ENCODE results near the gene APBA2. TPM values are rescaled to one million over a fixed set of nuclear protein-coding genes. Genes with fewer than 3 reads are reported as not detected.

The APBA2 gene
- total and polyA plus RNA-seq, 3 donors from 2014 or later = 18.5 to 37.7 (median 29.5) TPM

DNA sequence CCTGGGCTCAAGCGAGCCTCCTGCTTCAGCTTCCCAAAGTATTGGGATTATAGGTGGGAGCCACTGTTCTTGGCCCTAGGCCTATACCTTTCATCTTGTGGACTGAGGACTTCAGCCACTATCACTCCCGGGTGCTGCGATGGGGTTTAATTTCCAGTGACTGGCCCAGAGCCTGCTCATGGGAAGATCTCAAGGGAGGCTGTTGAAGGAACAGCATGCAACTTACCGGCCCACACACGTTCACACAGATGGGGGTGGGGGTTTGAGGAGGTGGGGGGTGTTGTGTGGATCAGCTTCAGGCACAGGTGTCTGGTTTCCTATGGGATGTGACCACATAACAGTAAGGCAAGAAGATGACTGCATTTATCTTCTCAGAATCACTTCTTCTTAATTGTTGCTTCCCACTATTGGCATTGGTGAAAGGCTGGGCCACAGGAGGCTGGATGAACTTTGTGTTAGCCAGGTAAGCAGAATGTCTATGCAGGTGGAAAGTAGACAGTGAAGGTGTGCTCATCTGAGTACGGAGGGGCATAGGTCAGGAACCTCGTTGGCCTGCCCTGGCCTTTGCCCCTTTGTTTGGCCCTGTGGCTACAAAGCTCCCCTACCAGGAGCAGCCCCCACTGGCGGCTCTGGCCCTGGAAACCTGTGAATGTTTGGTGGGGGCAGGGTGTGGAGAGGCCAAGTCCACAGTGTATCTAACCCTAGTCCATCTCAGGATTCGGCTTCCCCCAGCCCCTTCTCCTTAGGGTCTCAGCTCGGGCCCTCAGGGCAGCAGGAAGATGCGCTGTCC lies 1.4 kb upstream of the APBA2 start:
- intact Hi-C loops (cut with DNase I; ENCODE audit: low total_unique reads) = no loop called here
- 63 to 71% methylated on average over 10 to 11 of the region's 11 CpGs for WGBS, 2 donors
- TF ChIP-seq CTCF (IDR thresholded peaks at IDR 0.05) (no peak), POLR2A (IDR thresholded peaks at IDR 0.05) (no peak)

DNA sequence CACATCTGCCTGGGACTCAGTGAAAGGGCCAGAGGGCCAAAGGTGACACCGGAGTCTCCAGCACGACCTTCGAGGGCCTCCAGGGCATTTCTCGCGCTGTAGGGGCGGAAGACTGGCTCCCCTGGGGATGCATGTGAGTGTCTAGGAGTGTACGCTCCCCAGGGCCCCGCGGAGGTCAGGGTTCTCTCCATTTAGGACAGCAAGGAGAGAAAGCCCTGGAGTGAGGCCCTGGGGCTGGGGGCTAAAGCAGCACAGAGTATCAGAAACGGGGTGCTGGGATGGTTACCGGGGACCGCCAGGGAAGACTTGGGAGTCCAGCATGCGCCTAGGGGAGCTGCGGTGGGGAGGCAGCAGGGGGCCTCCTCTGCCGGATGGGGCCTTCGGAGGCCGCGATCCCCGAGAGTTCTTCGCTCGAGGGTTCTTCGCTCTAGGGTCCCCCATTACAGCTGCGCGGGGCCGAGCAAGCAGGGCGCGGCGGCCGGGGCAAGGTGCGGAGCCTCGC lies 595 bp upstream of the APBA2 start:
- no peak for DNase-seq
- H3K27me3 ChIP-seq = no peaks in the 10 kb centered on the region
- H3K9me3 ChIP-seq = no peaks in the 10 kb centered on the region
- H3K27ac ChIP-seq = no peak overlapping the region
- H3K4me3 ChIP-seq = peak overlapping the region; percentile 51 to 65
- intact Hi-C loops (cut with DNase I; ENCODE audit: low total_unique reads) = no loop called here
- 20% methylated on average over 31 of the region's 31 CpGs; no CpG with 5 or more reads in 1 of the 2 donors for WGBS, 2 donors
- no peaks in the 10 kb centered on the region for H3K36me3 ChIP-seq (ENCODE audit: low read depth, missing control alignments)
- peaks cover 4% of the 10 kb centered on the region for H3K4me1 ChIP-seq
- TF ChIP-seq CTCF (IDR thresholded peaks at IDR 0.05) (no peak), POLR2A (IDR thresholded peaks at IDR 0.05) (no peak)

More for the DNA sequence above, 1.4 kb upstream of the APBA2 start:
- no peak for DNase-seq
- Histone ChIP-seq H3K4me1 (peaks cover 4% of the 10 kb centered on the region), H3K9me3 (no peaks in the 10 kb centered on the region), H3K4me3 (no peak overlapping the region), H3K27ac (no peak overlapping the region), H3K27me3 (no peaks in the 10 kb centered on the region), H3K36me3 (ENCODE audit: low read depth, missing control alignments) (no peaks in the 10 kb centered on the region)

DNA sequence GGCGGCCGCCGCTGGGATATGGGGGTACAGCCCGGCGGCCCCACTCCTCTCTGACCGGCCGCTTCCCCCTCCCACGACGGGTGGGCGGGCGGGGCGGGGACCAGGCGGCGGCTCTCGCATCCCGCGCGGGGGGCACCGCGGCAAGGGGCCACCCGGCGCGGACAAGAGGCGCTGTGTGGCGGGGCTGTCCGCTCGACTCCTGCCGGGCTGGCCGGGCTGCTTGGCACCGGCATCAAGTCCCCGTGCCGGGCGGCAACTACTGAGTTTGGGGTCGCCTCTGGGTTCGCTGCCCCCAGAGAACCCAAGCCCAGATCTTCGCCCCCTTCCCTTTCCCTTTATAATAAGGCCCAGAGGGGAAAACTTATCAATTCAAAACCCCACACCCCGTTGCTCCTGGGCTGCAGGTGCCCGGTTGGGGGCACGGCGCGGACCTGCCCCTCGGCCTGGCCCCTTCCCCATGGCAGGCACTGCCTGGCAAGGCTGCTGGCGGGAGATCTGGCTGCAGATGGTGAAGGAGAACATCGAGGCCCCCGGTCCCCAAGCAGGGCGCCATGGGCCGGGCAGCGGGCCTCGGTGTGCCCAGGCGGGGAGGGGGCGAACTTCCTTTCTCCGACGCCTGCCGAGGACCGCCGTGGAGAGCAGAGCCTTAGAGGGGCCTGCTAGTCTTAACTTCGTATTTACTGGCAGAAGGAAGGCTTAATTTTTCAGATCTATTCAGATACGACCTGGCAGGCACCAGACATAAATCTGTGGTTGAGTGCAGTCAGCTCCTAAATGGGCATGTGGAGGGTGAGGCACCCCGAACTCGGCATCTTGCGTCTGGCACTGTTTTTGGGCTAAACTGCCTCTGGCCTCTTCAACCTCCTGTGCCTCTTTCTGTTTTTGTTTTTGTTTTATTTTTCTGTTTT lies 911 bp downstream of the APBA2 start:
- no peak for DNase-seq
- peaks cover 4% of the 10 kb centered on the region for H3K4me1 ChIP-seq
- intact Hi-C loops (cut with DNase I; ENCODE audit: low total_unique reads) = no loop called here
- H3K4me3 ChIP-seq = peak overlapping the region; percentile 51 to 65
- no peaks in the 10 kb centered on the region for H3K27me3 ChIP-seq
- H3K27ac ChIP-seq = no peak overlapping the region
- H3K9me3 ChIP-seq = no peaks in the 10 kb centered on the region
- no peaks in the 10 kb centered on the region for H3K36me3 ChIP-seq (ENCODE audit: low read depth, missing control alignments)
- TF ChIP-seq CTCF (IDR thresholded peaks at IDR 0.05) (no peak), POLR2A (IDR thresholded peaks at IDR 0.05) (no peak)
- 21 to 25% methylated on average over 19 to 41 of the region's 61 CpGs for WGBS, 2 donors

DNA sequence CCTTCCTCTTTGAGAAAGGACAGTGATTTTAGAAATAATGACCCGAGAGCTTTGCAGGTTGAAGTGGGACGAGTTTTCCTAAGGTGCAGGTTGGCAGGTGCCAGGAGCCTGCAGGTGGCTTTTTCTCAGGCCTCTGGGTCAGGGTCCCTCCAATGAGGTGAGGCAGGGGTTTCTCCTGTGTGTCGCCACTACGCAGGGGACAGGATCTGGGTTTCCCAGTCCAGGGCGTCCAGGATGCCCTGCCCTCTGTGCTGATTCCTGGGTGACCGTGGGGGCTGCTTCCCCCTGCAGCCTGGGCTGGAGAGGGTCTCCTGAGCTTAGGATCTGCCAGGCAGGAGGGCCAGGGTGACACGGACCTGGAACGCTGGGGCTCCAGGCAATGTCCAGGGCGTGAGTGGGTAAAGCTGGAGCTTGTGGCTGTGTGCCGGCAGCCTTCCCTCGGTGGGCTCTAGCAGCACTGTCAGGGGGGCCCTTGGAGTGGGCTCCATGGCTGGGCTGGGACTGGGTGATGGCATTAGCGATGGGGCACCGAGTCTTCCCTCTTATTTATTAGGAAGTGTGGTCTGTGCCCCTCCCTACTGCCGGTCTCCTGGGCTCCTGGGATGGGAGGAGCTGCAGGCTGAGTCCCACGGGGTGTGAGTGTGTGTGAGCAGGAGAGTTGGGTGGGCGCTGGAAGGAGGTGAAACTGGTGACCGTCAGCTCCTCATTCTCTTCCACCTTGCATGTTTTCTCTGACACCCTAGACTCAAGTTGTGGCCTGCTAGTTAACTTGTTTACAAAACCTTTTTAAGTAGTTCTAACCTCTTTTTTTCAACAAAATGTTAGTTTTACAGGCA lies 1.8 kb downstream of the APBA2 start:
- Histone ChIP-seq H3K27me3 (no peaks in the 10 kb centered on the region), H3K27ac (no peak overlapping the region), H3K4me1 (peaks cover 4% of the 10 kb centered on the region), H3K36me3 (ENCODE audit: low read depth, missing control alignments) (no peaks in the 10 kb centered on the region), H3K9me3 (no peaks in the 10 kb centered on the region), H3K4me3 (no peak overlapping the region)
- 77 to 78% methylated on average over 11 to 17 of the region's 17 CpGs for WGBS, 2 donors
- TF ChIP-seq CTCF (IDR thresholded peaks at IDR 0.05) (no peak), POLR2A (IDR thresholded peaks at IDR 0.05) (no peak)
- intact Hi-C loops (cut with DNase I; ENCODE audit: low total_unique reads) = no loop called here
- DNase-seq = no peak
